GM06990 (cell line): ENCODE data around the gene LAMA3.

Source experiments
- DNase-seq: peaks from one replicate; pipeline ENCODE4 v3.0.0-alpha.2; 2011; ENCODE audit not compliant: insufficient read length; ENCODE audit errors: extremely low read depth
- H3K27me3 ChIP-seq: replicated peaks from 2 replicates; pipeline ENCODE4 v1.6.0; 2011; ENCODE audit warnings: low read length; ENCODE audit not compliant: control insufficient read depth, insufficient read depth
- H3K36me3 ChIP-seq: 2 replicates; pipeline ENCODE4 v1.5.1; 2011; ENCODE audit warnings: low read length; ENCODE audit not compliant: control insufficient read depth, insufficient read depth
- H3K4me3 ChIP-seq: replicated peaks from 2 replicates; pipeline ENCODE4 v1.5.1; 2011; ENCODE audit warnings: low read depth, mild to moderate bottlenecking, control low read depth, low read length
- CTCF ChIP-seq: IDR thresholded peaks from 2 replicates; pipeline ENCODE4 v1.5.1; 2011; ENCODE audit warnings: low read length, control low read depth, mild to moderate bottlenecking, inconsistent platforms; ENCODE audit not compliant: insufficient read depth, poor library complexity, severe bottlenecking

The LAMA3 gene

GRCh38 chr18:23927821-23928746 lies 238.8 kb downstream of the LAMA3 start:
- TF ChIP-seq CTCF = no peak
- Histone ChIP-seq H3K4me3 (no peak overlapping the region), H3K27me3 (no peaks in the 10 kb centered on the region), H3K36me3 (no peaks in the 10 kb centered on the region)
- no peak for DNase-seq

GRCh38 chr18:23929362-23929930 lies 240.2 kb downstream of the LAMA3 start:
- TF ChIP-seq CTCF = no peak
- Histone ChIP-seq H3K4me3 (no peak overlapping the region), H3K27me3 (no peaks in the 10 kb centered on the region), H3K36me3 (no peaks in the 10 kb centered on the region)
- DNase-seq = no peak

GRCh38 chr18:23930002-23930401 lies 240.7 kb downstream of the LAMA3 start:
- Histone ChIP-seq H3K27me3 (no peaks in the 10 kb centered on the region), H3K36me3 (no peaks in the 10 kb centered on the region), H3K4me3 (no peak overlapping the region)
- no peak for TF ChIP-seq CTCF
- no peak for DNase-seq

- Histone ChIP-seq H3K36me3 (no peaks in the 10 kb centered on the region), H3K4me3 (no peak overlapping the region), H3K27me3 (no peaks in the 10 kb centered on the region)
- no peak for DNase-seq
- TF ChIP-seq CTCF = no peak
Observed at GRCh38 chr18:23932385-23933067, 243.3 kb downstream of the LAMA3 start.

GRCh38 chr18:23933407-23933806 lies 244.2 kb downstream of the LAMA3 start:
- DNase-seq = no peak
- no peaks in the 10 kb centered on the region for H3K36me3 ChIP-seq
- TF ChIP-seq CTCF = no peak

More at GRCh38 chr18:23933407-23933806, 244.2 kb downstream of the LAMA3 start:
- Histone ChIP-seq H3K4me3 (no peak overlapping the region), H3K27me3 (no peaks in the 10 kb centered on the region)
